Hepatocyte (in vitro differentiated cells): Measurements from ENCODE around the gene ITGB2. TPM values are rescaled to one million over a fixed set of nuclear protein-coding genes. Genes with fewer than 3 reads are reported as not detected.

Experiments used
- DNase-seq: peaks from one replicate; pipeline ENCODE4 v3.0.0-alpha.2; 2016; ENCODE audit warnings: low spot score
- H2AFZ ChIP-seq: fragments of 200-600 bp; sonication (generic); 2 replicates; pipeline ENCODE4 v1.6.0; 2016; ENCODE audit warnings: antibody characterized with exemption, mild to moderate bottlenecking
- H3K27ac ChIP-seq: fragments of 200-600 bp; sonication (generic); 2 replicates; pipeline ENCODE4 v1.5.1; 2016; ENCODE audit warnings: mild to moderate bottlenecking
- H3K27me3 ChIP-seq: fragments of 200-600 bp; sonication (generic); 2 replicates; pipeline ENCODE4 v1.6.1; 2016
- H3K36me3 ChIP-seq: fragments of 200-600 bp; sonication (generic); replicated peaks from 2 replicates; pipeline ENCODE4 v1.5.1; 2016; ENCODE audit warnings: low read depth; ENCODE audit not compliant: insufficient read depth
- H3K4me1 ChIP-seq: fragments of 200-600 bp; sonication (generic); 2 replicates; pipeline ENCODE4 v1.5.1; 2016; ENCODE audit warnings: mild to moderate bottlenecking, moderate library complexity; ENCODE audit not compliant: insufficient read depth
- H3K4me2 ChIP-seq: fragments of 200-600 bp; sonication (generic); 2 replicates; pipeline ENCODE4 v1.6.0; 2016
- H3K4me3 ChIP-seq: fragments of 200-600 bp; sonication (generic); 2 replicates; pipeline ENCODE4 v1.5.1; 2016; ENCODE audit warnings: mild to moderate bottlenecking
- H3K79me2 ChIP-seq: fragments of 200-600 bp; sonication (generic); 2 replicates; pipeline ENCODE4 v1.6.0; 2017; ENCODE audit warnings: mild to moderate bottlenecking
- H3K9me2 ChIP-seq: fragments of 200-600 bp; sonication (generic); replicated peaks from 2 replicates; pipeline ENCODE4 v1.6.0; 2017; ENCODE audit warnings: mild to moderate bottlenecking; ENCODE audit not compliant: insufficient read depth
- H3K9me3 ChIP-seq: fragments of 200-600 bp; sonication (generic); 2 replicates; pipeline ENCODE4 v1.5.1; 2016; ENCODE audit warnings: low read depth, mild to moderate bottlenecking
- H4K20me1 ChIP-seq: fragments of 200-600 bp; sonication (generic); 2 replicates; pipeline ENCODE4 v1.6.0; 2016; ENCODE audit warnings: mild to moderate bottlenecking; ENCODE audit not compliant: insufficient read depth, poor library complexity, severe bottlenecking
- EZH2 ChIP-seq: fragments of 200-600 bp; sonication (generic); IDR thresholded peaks from 2 replicates; pipeline ENCODE4 v1.6.1; 2016; ENCODE audit warnings: antibody characterized with exemption, mild to moderate bottlenecking, borderline replicate concordance
- EZH2phosphoT487 ChIP-seq: fragments of 200-600 bp; sonication (generic); IDR thresholded peaks from one replicate; pipeline ENCODE4 v1.6.1; 2018; ENCODE audit warnings: antibody characterized with exemption, mild to moderate bottlenecking, low read depth, moderate library complexity; ENCODE audit not compliant: unreplicated experiment, severe bottlenecking
- WGBS: methylation state at CpG from one replicate; pipeline ENCODE4 v1.1.6; 2016; ENCODE audit warnings: low lambda C conversion rate; ENCODE audit errors: missing lambda C conversion rate; 5-methylcytosine and 5-hydroxymethylcytosine counted together
- polyA plus RNA-seq: library from polyadenylated mRNA; unstranded; fragments of >200 nt; fragmentation: Nextera tagmentation; extraction: Ambion mirVana; gene quantifications from 2 replicates; pipeline ENCODE4 v1.2.1, GENCODE V29; 2016
- total RNA-seq: library from RNA; depleted of rRNA; stranded (reverse); fragments of >200 nt; gene quantifications from 2 replicates; pipeline ENCODE4 v1.2.3, GENCODE V29; 2014
- TF ChIP-seq, protein P1 (sequence below): fragments of 200-600 bp; sonication (generic); IDR thresholded peaks from 2 replicates; pipeline ENCODE4 v1.5.1; 2016; ENCODE audit warnings: antibody characterized with exemption, mild to moderate bottlenecking; ENCODE audit not compliant: poor library complexity

Gene ITGB2
- total and polyA plus RNA-seq, 2 experiments from 2014 or later, result 3.8 to 4.2 TPM

DNA sequence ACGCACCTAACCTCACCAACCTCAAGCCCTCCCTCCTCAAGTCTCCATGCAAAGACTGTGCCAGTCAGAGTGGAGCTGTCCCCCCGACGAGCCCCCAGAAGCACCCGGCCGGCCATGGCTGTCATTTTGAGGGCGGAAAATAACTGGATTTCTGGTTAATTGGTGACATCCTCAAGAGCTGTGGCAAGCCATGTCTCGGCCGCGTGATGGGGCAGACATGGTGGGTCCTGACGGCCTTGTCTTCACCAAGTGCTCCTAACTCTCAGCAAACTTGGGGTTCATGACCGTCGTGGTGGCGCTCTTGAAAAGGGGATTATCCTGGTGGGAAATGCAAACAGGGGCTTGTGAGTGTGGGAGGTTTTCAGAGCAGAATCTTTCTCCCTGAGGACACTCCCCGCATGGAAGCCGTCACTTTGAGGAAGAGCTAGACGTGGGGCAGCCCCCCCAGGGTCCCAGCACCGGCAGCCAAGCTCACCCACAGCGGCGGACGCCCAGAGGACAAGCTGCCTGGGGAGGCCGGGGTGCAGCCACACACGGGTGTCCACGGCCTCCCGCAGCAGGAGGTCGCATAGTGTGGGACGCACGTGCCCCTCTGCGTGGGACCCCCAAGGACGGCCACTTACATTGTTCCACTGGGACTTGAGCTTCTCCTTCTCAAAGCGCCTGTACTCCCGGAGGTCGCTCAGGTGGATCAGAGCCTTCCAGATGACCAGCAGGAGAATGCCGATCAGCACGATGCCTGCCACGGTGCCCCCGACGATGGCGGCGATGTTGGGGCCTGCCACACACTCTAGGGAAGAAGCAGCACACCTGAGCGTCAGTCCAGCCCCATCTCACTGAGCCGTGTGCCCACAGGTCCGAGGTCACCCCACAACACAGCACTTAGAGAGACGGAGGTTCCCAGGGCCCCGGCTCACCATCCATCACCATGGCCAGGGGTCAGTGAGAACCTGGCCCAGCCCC, 34.3 kb downstream of the ITGB2 start:
- H3K27me3 ChIP-seq, result no peaks in the 10 kb centered on the region
- no peaks in the 10 kb centered on the region for H4K20me1 ChIP-seq
- no peaks in the 10 kb centered on the region for H3K36me3 ChIP-seq
- H3K4me1 ChIP-seq, result peaks cover 2% of the 10 kb centered on the region
- TF ChIP-seq EZH2 (no peak), EZH2phosphoT487 (no peak)
- TF ChIP-seq, protein P1, sequence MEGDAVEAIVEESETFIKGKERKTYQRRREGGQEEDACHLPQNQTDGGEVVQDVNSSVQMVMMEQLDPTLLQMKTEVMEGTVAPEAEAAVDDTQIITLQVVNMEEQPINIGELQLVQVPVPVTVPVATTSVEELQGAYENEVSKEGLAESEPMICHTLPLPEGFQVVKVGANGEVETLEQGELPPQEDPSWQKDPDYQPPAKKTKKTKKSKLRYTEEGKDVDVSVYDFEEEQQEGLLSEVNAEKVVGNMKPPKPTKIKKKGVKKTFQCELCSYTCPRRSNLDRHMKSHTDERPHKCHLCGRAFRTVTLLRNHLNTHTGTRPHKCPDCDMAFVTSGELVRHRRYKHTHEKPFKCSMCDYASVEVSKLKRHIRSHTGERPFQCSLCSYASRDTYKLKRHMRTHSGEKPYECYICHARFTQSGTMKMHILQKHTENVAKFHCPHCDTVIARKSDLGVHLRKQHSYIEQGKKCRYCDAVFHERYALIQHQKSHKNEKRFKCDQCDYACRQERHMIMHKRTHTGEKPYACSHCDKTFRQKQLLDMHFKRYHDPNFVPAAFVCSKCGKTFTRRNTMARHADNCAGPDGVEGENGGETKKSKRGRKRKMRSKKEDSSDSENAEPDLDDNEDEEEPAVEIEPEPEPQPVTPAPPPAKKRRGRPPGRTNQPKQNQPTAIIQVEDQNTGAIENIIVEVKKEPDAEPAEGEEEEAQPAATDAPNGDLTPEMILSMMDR, result no peak
- DNase-seq, result no peak
- no peaks in the 10 kb centered on the region for H3K9me2 ChIP-seq
- 89% methylated on average over 42 of the region's 44 CpGs for WGBS
- no peaks in the 10 kb centered on the region for H3K9me3 ChIP-seq
- no peak overlapping the region for H3K4me2 ChIP-seq
- no peak overlapping the region for H3K4me3 ChIP-seq
- no peak overlapping the region for H2AFZ ChIP-seq
- H3K27ac ChIP-seq, result no peak overlapping the region
- H3K79me2 ChIP-seq, result no peaks in the 10 kb centered on the region

DNA sequence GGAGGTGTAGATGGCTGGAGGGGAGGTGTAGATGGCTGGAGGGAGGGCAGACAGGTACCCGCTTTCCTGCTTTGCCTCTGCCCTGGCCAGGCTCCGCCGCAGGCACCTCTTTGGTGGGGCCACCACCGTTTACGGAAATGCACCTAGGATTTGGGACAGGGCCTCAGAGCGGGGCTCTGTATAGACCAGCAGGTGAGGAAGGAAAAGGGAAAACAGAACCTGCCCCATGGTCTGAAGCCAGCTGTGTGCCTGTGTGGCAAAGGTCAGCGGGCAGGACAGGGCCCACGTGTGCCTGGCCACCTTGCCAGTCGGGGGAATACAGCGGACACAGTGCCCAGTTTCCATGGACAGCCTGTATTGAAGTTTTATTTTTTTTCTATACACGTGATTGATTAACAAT, 35.1 kb downstream of the ITGB2 start:
- TF ChIP-seq, protein P1, result no peak
- TF ChIP-seq EZH2phosphoT487, result no peak
- no peak for TF ChIP-seq EZH2
- Histone ChIP-seq H3K4me2 (no peak overlapping the region), H3K4me3 (no peak overlapping the region), H3K4me1 (peaks cover 9% of the 10 kb centered on the region), H3K79me2 (no peaks in the 10 kb centered on the region), H2AFZ (no peak overlapping the region), H3K9me3 (no peaks in the 10 kb centered on the region), H3K27ac (no peak overlapping the region), H3K9me2 (no peaks in the 10 kb centered on the region), H3K27me3 (no peaks in the 10 kb centered on the region), H4K20me1 (no peaks in the 10 kb centered on the region), H3K36me3 (no peaks in the 10 kb centered on the region)
- no peak for DNase-seq
- WGBS, result 86% methylated on average over 10 of the region's 11 CpGs

DNA sequence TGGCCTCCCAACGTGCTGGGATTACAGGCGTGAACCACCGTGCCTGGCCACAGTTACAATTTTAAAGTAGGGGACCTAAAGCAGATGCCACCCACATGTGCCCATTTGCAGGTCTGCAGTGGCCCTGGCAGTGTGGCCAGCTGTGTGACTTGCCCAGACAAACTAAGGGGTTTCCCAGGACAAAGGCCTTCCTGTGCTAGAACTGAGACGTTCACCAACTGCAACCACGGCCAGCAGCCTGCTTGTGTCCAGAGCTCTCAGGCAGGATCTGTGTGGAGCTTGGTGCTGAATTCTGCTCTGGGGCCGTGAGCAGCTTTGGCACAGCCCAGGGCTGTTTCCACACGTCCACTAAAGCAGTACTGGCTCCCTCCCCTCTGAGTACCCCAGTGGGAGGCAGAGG, 36.6 kb downstream of the ITGB2 start:
- Histone ChIP-seq H3K4me2 (no peak overlapping the region), H3K36me3 (no peaks in the 10 kb centered on the region), H3K4me3 (no peak overlapping the region), H3K27me3 (no peaks in the 10 kb centered on the region), H3K79me2 (no peaks in the 10 kb centered on the region), H2AFZ (no peak overlapping the region), H4K20me1 (no peaks in the 10 kb centered on the region), H3K9me2 (no peaks in the 10 kb centered on the region), H3K9me3 (no peaks in the 10 kb centered on the region), H3K27ac (no peak overlapping the region), H3K4me1 (peaks cover 9% of the 10 kb centered on the region)
- no peak for TF ChIP-seq EZH2
- TF ChIP-seq EZH2phosphoT487, result no peak
- TF ChIP-seq, protein P1, result no peak
- DNase-seq, result no peak
- WGBS, result 79% methylated on average over 7 of the region's 7 CpGs
